ENCODE results near the gene CYP2W1. TPM values are rescaled to one million over a fixed set of nuclear protein-coding genes. Genes with fewer than 3 reads are reported as not detected.
A peak's percentile ranks its signal among the peaks of the same experiment; 100 is the strongest.

CYP2W1 gene
- total and polyA plus RNA-seq, 10 of the 15 experiments (the other 5 are each of a cell fraction or from before 2014, with no cell fraction given), result not detected

GRCh38 chr7:974820-975681 is 7.9 kb upstream of the CYP2W1 start, which contains the start of gene COX19 (continued):
- TF ChIP-seq FOXM1 (IDR thresholded peaks at IDR 0.05; ENCODE audit: low read depth, low read length) (no peak), ZNF687 (IDR thresholded peaks at IDR 0.05) (0 out of 2 replicates have a peak, but pooled peaks have one; percentile 60), RAD51 (IDR thresholded peaks at IDR 0.05) (peak; percentile 37; the same call in 1 of the 2 replicates), SMARCA5 (IDR thresholded peaks at IDR 0.05) (peak; percentile 86), CREM (IDR thresholded peaks at IDR 0.05; ENCODE audit: low read depth) (peak; percentile 9; the same call in 1 of the 2 replicates), MTA3 (IDR thresholded peaks at IDR 0.05; ENCODE audit: borderline replicate concordance, low read length) (no peak), NFIC (IDR thresholded peaks at IDR 0.05; ENCODE audit: low read depth, low read length) (no peak), PAX5 (IDR thresholded peaks at IDR 0.05; ENCODE audit: borderline replicate concordance, low read depth, low read length) (0 out of 2 replicates have a peak, but pooled peaks have one; percentile 7), TAF1 (IDR thresholded peaks at IDR 0.05; ENCODE audit: borderline replicate concordance, low read depth, low read length) (peak; percentile 55; the same call in 1 of the 2 replicates), NRF1 (conservative IDR thresholded peaks at IDR 0.05; ENCODE audit: low read depth, low read length) (0 out of 2 replicates have a peak, but pooled peaks have one; percentile 2), CTCF (IDR thresholded peaks at IDR 0.05 in 2 of 3, conservative IDR thresholded peaks at IDR 0.05 in 1 of 3; ENCODE audit: control insufficient read depth in 2 of 3, extremely low read depth in 1 of 3, insufficient read depth in 1 of 3, low read depth in 3 of 3, low read length in 3 of 3) (no peak), IKZF2 (IDR thresholded peaks at IDR 0.05) (peak in 1 of 2 experiments; percentile 52; a peak in 1 of 4 replicates), ZBTB11 (CRISPR knock-in tag; IDR thresholded peaks at IDR 0.05) (no peak), CEBPZ (IDR thresholded peaks at IDR 0.05; ENCODE audit: low read depth, low read length) (no peak), PML (IDR thresholded peaks at IDR 0.05; ENCODE audit: low read length) (peak; percentile 15; the same call in 1 of the 2 replicates)
